Measurements from ENCODE around the gene CDK5RAP2. TPM values are rescaled to one million over a fixed set of nuclear protein-coding genes. Genes with fewer than 3 reads are reported as not detected.

Gene CDK5RAP2
- total RNA-seq, 1 experiment from 2014 or later = 56.4 TPM

- H2BK120ac ChIP-seq (ENCODE audit: low read depth, low read length, poor library complexity, severe bottlenecking) = no peak overlapping the region
- no peaks in the 10 kb centered on the region for H3K23me2 ChIP-seq (ENCODE audit: insufficient read length, low read depth, low read length, poor library complexity, severe bottlenecking)
- Mint-ChIP-seq H3K27ac (no peak overlapping the region), H3K27me3 (ENCODE audit: low read depth) (no peaks in the 10 kb centered on the region; the same call in 1 of the 2 replicates), H3K9me3 (peaks cover 4 to 12% of the 10 kb centered on the region in 2 experiments), H3K4me1 (no peaks in the 10 kb centered on the region; a peak in 1 of 4 replicates), H3K4me3 (no peak overlapping the region), H3K36me3 (ENCODE audit: insufficient read depth in 1 of 3, low read depth in 3 of 3) (peaks cover 4 to 11% (median 8%) of the 10 kb centered on the region in 3 experiments; a peak in 4 of 7 replicates)
- no peak overlapping the region for H2AFZ ChIP-seq (ENCODE audit: low read length)
- H2BK12ac ChIP-seq (ENCODE audit: insufficient read length, low read depth, low read length) = no peak overlapping the region
- no peak overlapping the region for H2AK5ac ChIP-seq (ENCODE audit: insufficient read length, low read length)
- H3K9me3 ChIP-seq (ENCODE audit: control insufficient read depth, low read depth, low read length) = no peaks in the 10 kb centered on the region
- no peaks in the 10 kb centered on the region for H3K79me2 ChIP-seq (ENCODE audit: insufficient read depth, low read length)
- H3K27ac ChIP-seq (ENCODE audit: insufficient read length, low read depth, low read length) = no peak overlapping the region
- H3K4me2 ChIP-seq (ENCODE audit: insufficient read depth, insufficient read length, low read length) = no peak overlapping the region
- H3K9ac ChIP-seq (ENCODE audit: extremely low read depth, insufficient read length, low read length) = no peak overlapping the region
- no peak overlapping the region for H2BK15ac ChIP-seq (ENCODE audit: low read depth, low read length)
- DNase-seq = no peak
- H4K20me1 ChIP-seq (ENCODE audit: control insufficient read depth, insufficient read depth, insufficient read length) = no peaks in the 10 kb centered on the region
- no peak overlapping the region for H3T11ph ChIP-seq (ENCODE audit: low read length)
- no peaks in the 10 kb centered on the region for H3K27me3 ChIP-seq (ENCODE audit: insufficient read depth, low read length)
- no peaks in the 10 kb centered on the region for H3K4me1 ChIP-seq (ENCODE audit: insufficient read depth, low read length)
- no peak overlapping the region for H2BK20ac ChIP-seq (ENCODE audit: low read depth, low read length, poor library complexity, severe bottlenecking)
- no peak overlapping the region for H3K56ac ChIP-seq (ENCODE audit: insufficient read length, low read depth, low read length)
- no peak overlapping the region for H3K23ac ChIP-seq (ENCODE audit: insufficient read length, low read depth, low read length)
- H3K79me1 ChIP-seq (ENCODE audit: insufficient read depth, low read depth, low read length, poor library complexity, severe bottlenecking) = no peaks in the 10 kb centered on the region
- no peak overlapping the region for H3K18ac ChIP-seq (ENCODE audit: insufficient read length, low read depth, low read length)
- H4K8ac ChIP-seq (replicated peaks; ENCODE audit: insufficient read length, low read depth, low read length) = no peak overlapping the region
- H3K4ac ChIP-seq (ENCODE audit: low read depth, low read length) = no peak overlapping the region
- TF ChIP-seq CTCF (conservative IDR thresholded peaks at IDR 0.05) = no peak
- H4K91ac ChIP-seq (ENCODE audit: insufficient read length, low read depth, low read length) = no peak overlapping the region
- WGBS (ENCODE audit: extremely low coverage, insufficient read length, low lambda C conversion rate) = no CpG with 5 or more reads among the region's 4 CpGs
- H3K14ac ChIP-seq (ENCODE audit: insufficient read depth, low read length) = no peak overlapping the region
- H4K5ac ChIP-seq (ENCODE audit: insufficient read length, low read depth, low read length) = no peak overlapping the region
- H2BK5ac ChIP-seq (ENCODE audit: insufficient read length, low read length) = no peak overlapping the region
Measured at GRCh38 chr9:120360046-120360445, 219.9 kb downstream of the CDK5RAP2 start.

All from H9 (cell line).